HG03378 (cell line): Measurements from ENCODE around the gene MRC2.
"Not testable (repeated sequence)": the region's sequence is repeated elsewhere in the genome, so short reads cannot be mapped to it uniquely, and the experiment has no call there.

Experiments
- ATAC-seq: cut with Tn5 transposase; IDR thresholded peaks from one replicate; pipeline ENCODE4 v1.9.1; 2021; ENCODE audit warnings: mild to moderate bottlenecking, moderate library complexity; ENCODE audit not compliant: unreplicated experiment

MRC2 gene

DNA sequence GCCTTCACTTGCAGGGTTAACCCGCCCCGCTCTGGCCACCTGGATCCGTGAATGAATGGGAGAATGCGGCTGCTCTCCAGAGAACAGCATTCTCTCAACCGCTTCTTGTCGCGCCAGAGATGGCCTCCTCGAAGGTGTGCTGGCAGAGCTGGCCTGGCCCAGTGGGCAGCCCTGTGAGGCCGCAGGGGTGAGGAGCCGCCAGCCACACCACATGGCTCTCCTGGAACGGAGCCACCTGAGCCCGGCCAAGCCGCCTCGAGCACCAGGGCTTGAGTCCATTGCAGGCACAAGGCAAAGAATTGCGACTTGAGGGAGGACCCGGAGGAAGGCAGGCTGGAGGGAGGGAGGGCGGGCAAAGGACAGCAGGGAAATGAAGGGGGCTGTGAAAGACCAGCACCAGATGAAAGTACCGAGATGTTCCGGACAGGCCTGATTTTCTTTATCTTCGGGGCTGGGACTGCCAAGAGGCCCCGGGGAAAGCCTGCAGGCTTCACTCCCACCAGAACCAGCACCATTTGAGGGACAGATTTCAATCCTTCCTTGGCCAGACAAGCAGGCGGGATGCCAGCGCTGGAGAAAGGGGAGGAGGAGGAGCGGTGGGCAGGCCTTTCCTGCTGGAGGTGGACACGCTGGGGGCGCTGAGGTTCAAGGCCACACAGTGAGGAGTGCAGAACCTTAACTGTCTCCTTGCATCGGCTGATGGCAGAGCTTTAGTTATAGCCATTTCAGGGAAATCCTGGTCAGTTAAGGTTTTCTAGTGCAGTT is 69.4 kb downstream of the MRC2 start:
- ATAC-seq = no peak

DNA sequence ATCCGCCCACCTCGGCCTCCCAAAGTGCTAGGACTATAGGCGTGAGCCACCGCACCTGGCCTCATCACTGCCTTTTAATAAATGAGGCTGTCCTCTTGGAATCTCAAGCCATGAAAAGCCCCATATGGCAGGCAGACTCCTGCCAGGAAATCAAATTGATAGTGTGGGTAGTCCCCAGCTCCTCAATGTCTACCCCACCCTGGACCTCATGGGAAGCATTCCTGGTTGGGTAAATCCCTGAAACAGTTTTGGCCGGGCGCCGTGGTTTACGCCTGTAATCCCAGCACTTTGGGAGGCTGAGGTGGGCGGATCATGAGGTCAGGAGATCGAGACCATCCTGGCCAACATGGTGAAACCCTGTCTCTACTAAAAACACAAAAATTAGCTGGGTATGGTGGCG is 71.0 kb downstream of the MRC2 start:
- ATAC-seq = not testable (repeated sequence)

DNA sequence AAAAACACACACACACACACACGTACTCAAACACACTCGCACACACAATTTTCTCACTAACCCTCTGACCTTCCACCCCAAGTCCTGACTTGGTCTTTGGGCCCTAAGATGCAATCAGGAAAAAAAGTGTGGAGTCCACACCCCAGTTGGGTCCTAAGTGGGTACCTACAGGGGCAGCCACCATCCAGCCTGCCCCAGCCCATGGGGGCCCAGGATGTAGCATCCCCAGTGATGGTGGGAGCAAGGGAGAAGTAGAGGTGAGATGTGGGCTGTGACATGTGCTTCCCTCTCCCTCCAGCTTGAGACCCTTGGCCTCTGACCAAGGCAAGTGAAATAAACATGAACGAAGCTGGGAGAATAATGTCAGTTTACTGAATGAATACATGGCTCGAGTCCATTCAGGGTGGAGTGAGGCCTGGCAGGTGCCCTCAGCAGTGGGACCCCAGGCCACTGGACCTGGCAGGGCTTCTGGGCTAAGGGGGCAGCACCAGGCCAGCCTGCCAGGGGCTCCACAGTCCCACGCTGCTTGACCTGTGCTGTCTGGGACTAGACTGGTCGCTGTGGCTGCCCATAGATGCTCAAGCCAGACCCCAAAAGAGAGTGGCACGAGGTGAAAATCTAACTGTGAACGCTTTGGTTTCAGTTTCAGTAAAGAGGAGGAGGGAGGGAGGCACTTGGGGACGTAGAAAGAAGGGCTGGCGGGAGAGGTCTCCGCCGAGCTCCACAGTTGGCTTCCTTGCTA is 73.7 kb downstream of the MRC2 start:
- ATAC-seq = no peak

DNA sequence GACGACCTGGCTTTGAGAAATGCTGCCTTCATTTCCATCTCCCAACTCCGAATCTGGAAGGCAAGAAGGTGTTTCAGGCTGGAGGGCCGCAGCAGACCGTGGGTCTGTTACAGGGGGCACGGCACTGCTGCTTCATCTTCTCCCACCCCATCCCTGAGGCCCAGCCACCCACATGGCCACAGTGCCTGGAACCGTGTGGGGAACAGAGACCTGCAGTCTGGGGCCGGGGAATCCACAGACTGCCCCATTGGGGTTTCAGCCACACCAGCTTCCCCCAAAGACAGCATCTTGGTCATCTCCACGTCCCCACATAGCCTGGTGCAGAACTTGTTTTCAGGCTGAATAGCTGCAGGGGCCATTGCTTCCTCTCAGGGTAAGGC is 74.2 kb downstream of the MRC2 start:
- ATAC-seq = no peak

DNA sequence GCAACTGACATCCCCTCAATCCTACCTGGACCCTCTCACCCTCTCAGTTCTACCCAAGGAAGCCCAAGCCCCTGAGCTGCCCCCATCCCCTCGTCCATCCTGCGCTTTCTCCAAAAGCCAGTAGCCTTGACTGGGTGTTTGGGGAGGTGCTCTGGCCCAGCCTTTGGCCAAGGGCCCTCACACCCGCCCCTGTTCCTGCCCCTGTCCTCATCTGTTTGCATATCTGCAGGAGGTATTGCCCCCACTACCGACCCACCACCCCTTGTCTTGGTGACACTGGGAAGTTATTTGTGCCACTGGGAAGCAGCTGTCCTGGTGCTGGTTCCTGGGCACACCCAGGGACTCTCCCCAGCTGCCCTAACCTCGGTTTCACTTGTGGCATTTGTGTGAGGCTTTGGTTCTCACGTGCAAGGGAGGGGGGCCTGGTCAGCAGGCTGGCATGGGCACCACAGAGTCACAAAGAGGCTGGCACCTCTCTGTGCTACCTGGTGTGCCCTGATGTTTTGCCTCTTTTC is 75.3 kb downstream of the MRC2 start:
- no peak for ATAC-seq

DNA sequence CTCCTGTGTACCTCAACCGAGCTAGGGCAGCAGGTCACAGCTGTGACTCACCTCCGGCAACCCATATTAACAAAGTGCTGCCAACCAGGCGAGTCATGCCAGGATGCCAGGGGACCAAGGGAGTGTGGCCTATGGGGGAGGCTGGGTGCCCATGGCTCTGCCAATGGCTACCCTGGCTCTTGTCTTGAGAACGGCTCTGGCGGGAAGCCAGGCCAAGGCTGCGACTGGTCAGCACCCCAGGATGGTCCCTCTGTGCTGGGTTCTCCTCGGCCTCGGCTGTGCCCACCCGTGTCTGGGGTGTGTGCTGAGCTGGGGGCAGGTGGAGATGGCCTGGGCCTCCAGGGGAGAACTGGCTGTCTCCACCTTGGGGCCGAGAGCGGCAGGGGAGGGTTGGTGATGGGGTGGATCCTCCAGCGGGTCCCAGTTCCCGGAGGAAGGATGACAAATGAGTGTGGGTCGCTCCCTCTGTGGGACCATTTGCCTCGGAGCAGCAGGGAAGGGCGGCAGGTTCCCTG is 75.8 kb downstream of the MRC2 start:
- ATAC-seq = no peak

DNA sequence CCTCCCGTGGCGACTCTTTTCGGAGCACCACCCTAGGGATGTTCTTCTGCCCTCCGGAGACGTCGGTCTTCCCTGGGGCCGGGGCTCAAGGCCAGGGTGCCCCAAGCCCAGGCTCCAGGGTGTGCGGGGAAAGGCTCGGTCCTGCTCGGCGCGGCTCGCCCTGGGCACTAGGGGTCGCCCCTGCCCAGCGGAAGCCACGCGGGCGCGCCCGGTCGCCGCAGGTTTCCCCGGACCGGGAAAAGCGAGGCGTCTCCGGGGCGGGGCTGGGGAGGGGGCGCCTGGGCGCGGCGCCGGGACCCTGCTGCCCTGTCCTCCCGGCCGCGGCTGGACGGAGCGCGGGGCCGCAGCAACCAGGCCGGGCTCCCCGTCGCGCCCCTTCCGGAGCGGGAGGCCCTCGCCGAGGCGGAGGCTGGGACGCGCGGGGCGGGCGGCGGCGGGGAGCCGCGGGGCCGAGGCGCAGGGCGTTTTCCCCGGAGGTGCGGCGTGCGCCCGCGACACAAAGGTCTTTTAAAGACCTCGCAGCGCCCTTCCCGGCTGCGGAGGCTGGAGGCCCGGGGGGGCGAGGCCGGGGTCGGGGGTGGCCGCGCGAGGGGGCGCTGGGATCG is 76.4 kb downstream of the MRC2 start:
- no peak for ATAC-seq

DNA sequence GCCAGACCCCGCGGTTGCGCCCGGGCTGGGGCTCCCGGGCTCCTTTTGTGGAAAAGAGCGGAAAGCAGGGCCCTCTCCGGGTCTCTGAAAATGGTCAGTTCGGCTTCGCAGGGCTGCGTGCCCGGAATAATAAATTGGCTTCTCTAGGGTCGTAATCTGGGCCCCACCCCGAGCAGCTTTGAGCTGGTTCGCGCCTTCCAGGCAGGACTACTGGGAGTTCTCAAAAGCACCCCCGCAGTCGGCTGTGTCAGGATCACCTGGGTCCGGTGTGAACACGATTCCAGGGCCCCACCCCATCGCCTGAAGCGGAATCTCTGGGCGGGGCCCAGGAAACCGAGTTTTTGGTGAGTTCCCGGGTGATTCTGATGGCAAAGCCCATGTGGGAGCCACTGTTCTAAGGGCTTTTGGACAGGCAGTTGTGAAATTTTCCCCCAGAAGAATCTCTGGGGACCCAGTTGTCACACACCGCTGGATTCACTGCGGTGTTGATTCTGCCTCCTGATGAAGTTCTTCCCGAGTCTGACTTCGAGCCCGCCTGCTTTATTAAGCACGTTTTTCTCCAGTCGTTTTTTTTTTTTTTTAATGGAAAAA is 77.0 kb downstream of the MRC2 start:
- no peak for ATAC-seq

DNA sequence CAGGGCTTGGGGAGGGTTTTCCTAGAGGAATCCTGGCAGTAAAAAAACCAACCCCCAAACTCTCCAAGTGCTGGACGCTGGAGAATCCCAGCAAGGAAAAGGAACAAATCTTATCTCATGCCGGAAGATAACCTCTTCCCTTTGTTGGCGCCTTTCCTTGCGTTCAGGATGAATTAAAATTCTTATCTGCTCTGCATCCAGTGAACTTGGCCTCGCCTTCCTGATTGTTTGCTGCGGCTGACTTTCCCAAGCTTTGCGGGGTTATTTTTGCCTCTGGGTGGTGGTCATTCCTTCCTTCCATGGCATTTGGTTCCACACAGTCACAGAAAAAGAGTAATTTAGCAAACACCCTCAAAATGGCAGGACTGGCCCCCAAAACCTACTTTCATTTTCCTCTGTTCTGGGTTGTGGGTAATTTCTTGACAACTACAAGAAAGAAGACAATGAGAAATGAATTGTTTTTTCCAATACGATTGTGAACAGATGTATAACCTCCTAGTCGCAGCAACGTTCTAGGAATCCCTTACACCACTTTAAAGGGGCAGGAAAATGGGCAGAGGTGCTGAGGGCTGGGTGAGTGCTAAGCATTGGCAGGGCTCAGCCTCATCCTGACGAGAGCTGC is 77.8 kb downstream of the MRC2 start:
- ATAC-seq = no peak

DNA sequence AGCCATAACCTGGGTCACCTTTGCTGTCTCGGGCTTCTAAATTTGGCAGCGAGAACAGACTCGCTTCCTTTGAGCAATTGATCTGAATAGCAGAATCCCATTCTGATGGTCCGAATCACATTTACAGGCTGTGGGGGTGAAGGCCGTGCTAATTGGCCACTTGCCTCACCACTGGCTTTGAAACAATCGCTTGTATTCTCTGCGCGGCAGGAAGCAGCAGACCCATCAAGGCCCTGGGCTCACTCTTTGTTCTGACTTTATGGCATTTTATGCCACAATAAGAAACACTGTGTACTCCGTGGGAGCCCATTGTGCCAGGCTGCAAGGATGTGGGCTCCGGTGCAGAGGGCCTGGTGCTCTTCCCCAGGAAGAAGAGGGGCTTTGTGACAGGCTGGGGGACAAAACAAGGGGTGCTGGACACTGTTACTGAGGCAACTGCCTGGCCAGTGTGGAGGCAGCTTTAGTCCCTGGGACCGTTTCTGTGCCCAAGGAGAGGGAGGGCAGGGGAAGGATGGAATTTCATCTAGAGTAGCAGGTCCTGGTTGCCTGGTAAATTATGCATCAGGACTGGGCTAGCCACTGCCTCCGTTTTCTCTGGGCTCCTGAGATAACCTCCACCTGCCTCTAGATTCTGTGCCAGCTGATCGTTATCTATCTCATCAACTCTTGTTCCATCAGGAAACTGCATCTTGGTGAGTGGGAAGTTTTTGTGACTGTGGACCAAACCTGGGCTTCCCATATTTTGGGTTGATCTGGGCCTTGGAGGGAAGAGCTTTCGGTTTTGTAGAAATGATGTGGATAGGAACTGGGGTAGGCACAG is 78.5 kb downstream of the MRC2 start:
- ATAC-seq = no peak

DNA sequence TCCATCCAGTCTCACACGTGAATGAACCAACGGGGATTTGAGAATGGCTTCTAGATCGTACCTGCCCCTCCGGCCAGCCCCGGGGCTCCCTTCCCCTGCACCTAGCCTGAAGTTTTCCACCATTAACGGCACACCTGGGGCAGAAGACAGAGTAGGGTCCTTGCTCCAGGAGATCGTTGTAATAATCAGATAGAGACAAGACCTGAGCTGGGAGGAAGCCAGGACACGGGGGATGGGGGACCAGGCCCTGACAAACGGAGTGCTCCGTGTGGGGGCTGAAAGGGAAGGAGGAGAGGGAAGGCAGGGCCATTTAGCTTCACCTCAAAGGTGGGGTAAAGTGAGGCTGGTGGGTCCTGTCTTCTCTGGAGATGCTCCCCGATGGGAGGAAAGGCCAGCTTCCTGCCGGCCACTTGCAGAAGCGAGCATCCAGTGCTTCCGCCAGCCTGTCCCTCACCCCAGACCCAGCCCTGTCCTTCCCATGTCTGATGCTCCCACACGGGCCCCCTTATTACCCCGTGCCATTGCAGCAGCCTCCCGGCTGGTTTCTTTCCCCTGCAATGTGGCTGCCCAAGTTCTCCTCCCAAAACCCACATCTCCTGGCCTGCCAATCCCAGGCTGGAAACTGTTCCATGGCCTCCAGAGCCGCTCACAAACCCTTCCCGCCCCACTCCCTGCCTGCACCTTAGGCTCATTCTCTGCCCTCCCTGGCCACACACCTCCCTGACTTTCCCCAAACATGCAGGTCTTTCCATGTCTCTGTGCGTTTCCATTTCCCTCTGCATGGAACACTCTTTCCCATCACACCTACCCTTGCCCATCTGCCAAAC is 79.3 kb downstream of the MRC2 start:
- ATAC-seq = no peak

DNA sequence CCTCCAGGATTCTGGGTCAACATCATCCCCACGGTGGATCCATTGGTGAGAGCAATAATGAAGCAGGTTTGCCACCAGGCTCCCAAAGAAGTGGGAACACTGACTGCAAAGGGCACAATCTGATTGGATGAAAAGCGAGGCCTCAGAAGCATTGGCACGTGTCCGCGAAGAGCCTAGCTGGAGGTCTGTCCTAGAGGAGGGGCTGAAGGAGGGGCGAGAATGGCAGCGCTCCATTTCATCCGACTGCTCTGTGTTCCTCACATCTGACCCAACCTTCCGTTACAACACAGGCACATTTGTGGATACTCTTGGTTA is 79.9 kb downstream of the MRC2 start:
- ATAC-seq = no peak

DNA sequence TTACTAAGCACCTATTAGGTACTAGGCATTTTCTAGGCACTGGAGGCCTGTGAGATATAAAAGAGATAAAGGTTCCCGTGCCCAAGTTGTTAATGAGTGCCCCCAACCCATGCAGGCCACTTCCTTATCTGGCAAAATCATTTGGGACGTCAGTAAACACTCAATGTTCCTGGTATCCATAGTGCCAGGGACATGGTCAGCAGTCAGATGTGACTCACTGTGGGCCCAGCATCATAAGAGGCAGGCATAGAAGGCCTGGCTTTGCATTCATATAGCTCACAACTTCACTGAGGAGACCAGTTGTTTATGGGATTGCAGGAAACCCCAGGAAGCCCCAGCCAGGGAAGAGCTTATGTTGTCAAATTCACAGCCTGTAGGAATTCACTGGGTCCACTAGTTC is 81.1 kb downstream of the MRC2 start:
- no peak for ATAC-seq

DNA sequence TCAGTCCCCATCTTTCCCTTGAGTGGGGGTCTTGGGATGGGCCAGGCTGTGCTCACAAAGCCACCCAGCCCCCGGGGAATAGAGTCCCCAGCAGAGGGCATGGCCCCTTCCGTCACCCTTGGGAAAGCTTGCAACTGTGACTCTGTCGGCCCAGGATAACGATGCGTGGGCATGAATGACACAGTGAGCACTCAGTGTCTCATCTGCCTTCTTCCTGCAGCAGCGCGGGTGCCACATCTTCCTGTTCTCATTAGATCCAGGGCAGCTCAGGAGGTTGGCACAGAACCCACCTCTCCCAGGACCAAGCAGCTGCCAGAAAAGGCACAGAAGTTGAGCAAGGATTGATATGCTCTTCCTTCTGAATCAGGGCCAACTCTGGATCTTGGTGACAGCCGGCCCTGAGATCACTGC is 84.7 kb downstream of the MRC2 start:
- no peak for ATAC-seq

DNA sequence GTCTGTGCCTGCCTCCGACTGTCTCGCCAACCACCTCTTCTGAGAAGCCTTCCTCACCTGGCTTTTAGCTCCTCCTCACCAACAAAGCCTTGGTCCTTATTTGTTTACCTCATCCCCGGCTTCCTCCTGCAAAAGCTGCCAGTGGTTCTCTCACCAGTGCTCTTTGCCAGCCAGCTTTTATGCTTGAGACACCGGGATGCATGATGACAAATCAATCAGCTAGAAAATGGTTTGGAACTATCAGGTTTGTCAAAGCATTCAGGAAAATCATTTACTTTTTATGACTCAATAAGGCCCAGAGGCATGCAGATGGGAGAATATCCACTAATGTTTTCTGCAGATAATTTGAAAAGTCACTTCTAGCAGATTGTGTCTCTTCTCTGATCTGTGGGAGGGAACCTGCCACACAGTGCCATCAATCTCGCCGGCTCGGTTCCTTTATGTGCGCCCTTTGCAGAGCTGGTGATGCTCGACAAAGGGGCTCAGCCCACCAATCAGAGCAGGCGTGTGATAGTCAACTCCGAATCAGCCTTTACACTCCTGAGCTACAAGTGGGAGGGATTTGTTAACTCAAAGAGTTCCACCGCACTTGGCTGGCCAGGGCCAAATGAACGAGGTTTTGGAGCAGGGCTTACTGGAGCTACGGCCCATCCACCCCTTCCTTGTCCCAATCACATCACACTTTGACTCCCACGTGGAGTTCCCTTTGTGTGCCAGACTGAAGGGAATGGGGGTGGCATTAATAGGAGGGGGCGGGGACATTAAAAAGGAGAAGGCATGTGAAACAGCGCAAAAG is 85.8 kb downstream of the MRC2 start:
- no peak for ATAC-seq

DNA sequence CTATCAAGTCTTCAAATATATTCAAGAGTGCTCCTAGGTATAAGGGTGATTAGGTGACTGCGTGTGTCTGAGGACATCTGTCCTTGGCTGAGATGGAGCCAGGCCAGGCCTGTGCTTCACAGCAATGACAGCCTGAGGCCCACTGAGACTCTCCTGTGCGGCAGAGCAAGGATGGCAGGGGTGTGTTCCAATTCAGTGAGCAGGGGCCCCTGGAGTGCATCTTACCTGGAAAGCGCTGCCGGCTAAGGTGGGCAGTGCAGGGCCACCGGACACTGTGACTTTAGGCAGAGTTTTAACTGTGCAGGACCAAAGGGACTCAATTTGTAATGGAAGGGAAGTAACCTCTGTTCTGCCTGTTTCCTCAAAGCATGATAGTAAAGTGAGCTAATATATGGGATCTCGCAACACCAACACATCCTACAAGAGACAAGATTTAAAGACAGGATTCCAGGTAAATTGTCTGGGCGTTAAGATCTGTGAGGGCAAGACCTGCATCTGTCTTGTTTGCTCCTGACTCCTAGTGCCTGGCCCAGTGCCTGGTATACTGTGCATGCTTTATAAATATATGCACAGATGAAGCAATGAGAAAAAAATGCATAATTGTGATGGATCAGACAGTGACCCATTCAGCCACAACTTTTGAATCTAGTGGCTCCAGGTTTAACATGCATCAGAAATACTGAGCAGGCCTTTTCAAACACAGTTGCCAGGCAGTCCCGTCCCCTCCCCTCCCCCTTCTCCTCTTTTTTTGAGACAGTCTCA is 86.7 kb downstream of the MRC2 start:
- ATAC-seq = no peak

DNA sequence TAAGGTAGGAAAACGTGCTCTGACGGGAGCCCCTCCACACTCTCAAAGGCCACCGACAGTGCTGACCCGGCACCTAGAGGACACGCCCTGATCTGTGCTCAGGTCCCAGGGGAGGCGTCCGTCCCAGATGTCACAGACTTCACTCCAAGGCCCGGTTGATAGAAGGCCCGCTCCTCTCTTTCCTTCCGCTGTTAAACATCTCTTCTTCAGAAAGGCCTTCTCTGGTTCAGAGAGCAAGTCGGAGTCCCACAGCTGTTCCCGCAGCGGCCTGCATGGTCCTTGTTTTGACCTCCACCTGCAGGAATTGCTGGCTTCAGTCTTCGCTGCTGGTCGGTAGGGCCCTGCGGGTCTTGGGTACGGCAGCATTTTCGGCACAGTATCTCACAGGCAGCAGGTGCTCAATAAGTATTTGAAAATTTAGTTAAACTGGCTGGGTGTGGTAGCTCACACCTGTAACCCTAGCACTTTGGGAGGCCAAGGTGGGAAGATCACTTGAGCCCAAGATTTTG is 88.5 kb downstream of the MRC2 start:
- no peak for ATAC-seq
